Frontal cortex (tissue), 4 donors: ENCODE results near the gene VSIG1. TPM values are rescaled to one million over a fixed set of nuclear protein-coding genes. Genes with fewer than 3 reads are reported as not detected.
A peak's percentile ranks its signal among the peaks of the same experiment; 100 is the strongest.

Source experiments
- DNase-seq, 2 donors: peaks; one replicate each; pipeline ENCODE4 v3.0.0; 2012; ENCODE audit warnings: low spot score in 2 of 2
- FAIRE-seq: peaks from 2 replicates; lab custom pipeline; 2012; peaks lifted over from hg19 to GRCh38; lab: Jason Lieb, UNC
- total RNA-seq: library from RNA; depleted of rRNA; stranded (reverse); fragments of >200 nt; gene quantifications from one replicate; pipeline ENCODE4 v1.2.3, GENCODE V29; 2014
- donor health status: control.
- donor health status: control.
- donor health status: control.

Gene VSIG1
- total RNA-seq, 1 donor from 2014 or later: 0.41 TPM

DNA sequence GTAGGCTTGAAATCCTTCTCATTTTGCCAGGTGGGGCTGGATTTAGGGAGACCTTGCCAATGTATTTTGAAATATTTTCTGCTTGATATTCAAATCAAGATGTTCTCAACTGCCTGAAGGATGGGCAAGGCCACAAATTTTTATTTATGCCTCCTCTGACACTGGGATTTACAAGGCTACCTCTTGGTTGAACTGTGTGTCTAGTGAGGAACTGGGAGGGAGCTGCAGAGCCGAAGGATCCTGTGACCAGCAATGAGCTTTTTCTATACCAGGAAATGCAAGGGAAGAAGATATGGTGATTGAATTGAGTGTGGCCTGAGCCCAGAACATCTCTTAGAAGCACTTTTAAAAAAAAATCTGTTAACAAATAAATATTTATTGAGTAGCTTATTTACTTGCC lies 14.9 kb downstream of the VSIG1 start:
- DNase-seq (no peak), FAIRE-seq (no peak)

- no peak for FAIRE-seq
- DNase-seq: no peak
Measured at GRCh38 chrX:108064001-108064400, 19.1 kb downstream of the VSIG1 start.

- DNase-seq (no peak), FAIRE-seq (no peak)
Measured at GRCh38 chrX:108064613-108065012, 19.7 kb downstream of the VSIG1 start.

- FAIRE-seq (no peak), DNase-seq (no peak)
Measured at GRCh38 chrX:108068121-108068520, 23.3 kb downstream of the VSIG1 start.

DNA sequence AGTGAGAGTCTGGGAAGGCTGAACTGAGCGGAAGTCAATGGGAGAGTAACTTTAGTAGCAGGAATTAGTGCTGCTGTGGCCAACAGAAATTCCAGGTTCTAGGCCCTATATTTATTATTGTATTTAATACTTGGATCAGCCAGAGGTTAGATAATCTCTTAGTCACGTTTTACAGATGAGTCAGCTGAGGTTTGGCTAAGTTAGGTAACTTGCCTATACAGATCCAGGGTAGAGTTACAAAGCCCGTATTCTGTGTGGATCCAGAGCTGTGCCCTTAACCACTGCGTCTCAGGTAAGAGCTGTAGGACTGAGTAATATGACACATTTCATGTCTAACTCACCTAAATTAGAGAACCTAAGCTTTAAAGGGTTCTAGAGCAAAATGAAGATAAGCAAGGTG lies 26.0 kb downstream of the VSIG1 start:
- no peak for DNase-seq
- no peak for FAIRE-seq

GRCh38 chrX:108071578-108071977 lies 26.7 kb downstream of the VSIG1 start:
- FAIRE-seq (no peak), DNase-seq (no peak)

- FAIRE-seq (no peak), DNase-seq (no peak)
Measured at GRCh38 chrX:108072746-108073145, 27.9 kb downstream of the VSIG1 start.

- no peak for FAIRE-seq
- DNase-seq: no peak
Measured at GRCh38 chrX:108081110-108081509, 36.2 kb downstream of the VSIG1 start.

DNA sequence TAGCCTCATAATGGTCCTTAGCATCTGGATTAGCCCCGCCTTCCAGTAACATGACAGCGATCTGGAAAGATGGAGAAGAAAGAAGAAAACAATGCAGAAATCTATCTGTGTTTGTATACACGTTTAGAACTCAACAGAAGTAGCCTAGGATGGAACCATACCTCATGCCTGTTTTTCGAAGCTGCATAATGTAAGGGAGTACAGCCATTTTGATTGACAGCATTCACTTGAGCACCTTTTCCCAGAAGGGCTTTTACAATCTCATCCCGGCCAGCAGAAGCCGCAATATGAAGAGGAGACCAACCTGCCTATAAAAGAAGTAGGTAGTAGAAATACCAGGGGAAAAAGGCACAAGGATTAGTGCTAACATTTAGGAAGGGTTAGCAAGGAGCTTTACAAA lies 42.9 kb downstream of the VSIG1 start:
- FAIRE-seq (no peak), DNase-seq (no peak)

GRCh38 chrX:108088511-108088910 lies 43.6 kb downstream of the VSIG1 start:
- FAIRE-seq: no peak
- DNase-seq: no peak

- no peak for DNase-seq
- FAIRE-seq: no peak
Measured at GRCh38 chrX:108090491-108091263, 45.8 kb downstream of the VSIG1 start.

DNA sequence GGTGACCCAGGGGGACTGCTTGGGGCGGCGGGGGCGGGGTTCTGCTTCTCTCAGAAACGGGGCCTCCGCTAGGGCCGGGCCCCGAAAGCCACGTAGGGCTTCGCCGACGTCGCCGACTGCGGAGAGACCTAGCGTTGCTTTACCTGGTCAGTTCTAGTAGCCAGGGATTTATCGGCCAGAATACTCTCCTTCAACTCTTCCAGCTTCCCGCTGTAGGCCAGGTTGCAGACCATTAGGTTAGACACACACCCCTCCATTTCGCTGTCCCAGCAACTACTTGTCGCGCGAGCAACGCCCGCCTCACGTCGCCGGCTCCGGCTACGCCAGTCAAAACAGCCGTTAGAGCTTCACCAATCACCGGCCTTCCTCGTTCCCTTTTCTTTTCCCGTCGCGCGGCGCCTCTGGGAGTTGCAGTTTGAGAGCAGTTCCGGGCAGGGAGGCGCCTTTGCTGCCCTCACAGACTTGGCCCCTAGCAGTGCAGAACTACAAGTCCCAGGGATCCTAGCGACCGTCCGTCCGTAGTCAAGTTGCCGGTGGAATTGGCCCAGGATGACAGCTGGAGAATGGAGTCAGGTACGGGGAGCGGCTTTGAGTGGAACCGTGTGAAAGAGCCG lies 46.5 kb downstream of the VSIG1 start, which contains the start of the genes ATG4A and PSMD10:
TSS of gene ATG4A (plus strand) at position 515 of the 614 bp plus-strand sequence. CDS start at position 564, 49 bp downstream.
TSS of gene PSMD10 (minus strand) at position 279 of the 614 bp plus-strand sequence. CDS start at position 257, 22 bp downstream.
- no peak for FAIRE-seq
- DNase-seq: peak; percentile 37 to 60

DNA sequence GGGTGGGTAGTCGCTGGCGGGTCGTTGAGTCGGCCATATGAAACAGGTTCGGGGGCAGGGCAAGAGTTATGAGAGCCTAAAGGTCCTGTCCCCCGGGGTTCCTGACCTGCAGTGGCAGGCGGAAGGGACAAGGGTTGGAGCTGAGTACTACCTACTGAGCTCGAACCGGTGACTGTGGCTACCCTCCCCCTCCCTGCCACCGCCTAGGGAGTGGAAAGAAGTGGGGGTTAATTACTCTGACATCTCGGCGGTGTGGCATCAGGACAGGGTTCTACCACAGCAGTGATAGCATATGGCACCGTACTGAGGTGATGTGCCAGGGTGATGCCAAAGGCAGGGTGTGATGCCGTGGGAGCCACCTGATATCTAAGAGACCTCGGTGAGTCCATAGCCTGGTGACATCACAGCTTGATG lies 47.0 kb downstream of the VSIG1 start:
- DNase-seq (peak in 1 of 2 donors; percentile 1), FAIRE-seq (no peak)

DNA sequence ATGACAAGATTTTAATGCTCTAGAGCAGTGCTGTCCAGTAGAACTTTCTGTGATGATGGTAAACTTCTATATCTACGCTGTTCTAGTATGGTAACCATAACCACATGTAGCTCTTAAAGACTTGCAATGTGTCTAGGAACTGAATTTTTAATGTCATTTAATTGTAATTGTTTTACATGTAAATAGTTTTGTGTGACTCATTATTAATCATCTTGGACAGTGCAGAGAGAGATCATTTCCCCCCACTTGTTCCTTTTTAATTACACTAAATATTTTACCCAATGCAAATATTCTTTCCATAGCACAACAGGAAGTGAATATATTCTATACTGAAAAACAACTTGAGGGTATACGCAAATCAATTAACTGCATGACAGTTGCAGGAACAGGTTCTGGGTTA lies 52.5 kb downstream of the VSIG1 start:
- no peak for DNase-seq
- no peak for FAIRE-seq

DNA sequence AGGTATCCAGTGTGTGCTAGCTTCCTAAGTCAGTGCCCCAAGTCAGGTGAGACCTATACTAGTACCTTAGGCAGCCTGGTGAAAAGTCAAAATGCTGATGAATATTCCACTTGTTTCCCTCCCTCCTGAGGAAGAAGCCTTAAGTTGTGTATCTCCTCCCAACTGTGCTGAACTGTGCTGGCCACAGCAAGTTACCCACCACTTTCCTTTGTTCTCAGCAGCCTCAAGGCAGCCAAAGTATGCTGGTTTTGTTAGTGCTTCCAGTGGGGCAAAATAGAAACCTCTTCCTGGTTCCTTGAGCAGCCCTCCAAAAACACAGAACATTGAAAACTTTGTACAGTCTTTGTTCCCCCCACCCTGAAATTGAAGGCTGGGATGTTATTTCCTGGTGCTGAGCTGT lies 60.6 kb downstream of the VSIG1 start:
- FAIRE-seq: no peak

DNA sequence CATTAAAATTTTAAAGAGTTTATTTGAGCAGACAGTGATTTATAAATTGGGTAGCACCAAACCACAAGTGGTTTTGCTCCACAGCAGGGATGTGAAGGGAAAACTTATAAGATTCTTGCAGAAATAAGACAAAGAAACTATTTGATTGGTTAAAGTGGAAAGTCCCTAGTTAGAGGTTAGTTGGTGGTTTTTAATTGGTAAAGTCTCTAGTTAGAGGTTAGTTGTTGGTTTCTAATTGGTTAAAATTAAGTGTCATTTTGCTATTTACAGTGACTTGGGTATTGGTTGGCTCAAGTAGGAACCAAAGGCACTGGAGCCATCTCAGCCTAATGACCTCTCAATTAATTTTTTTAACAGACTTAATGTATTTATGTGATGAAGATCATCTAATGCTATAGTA lies 69.7 kb downstream of the VSIG1 start:
- FAIRE-seq: no peak
- DNase-seq: no peak

More for the DNA sequence above, 60.6 kb downstream of the VSIG1 start:
- DNase-seq: no peak

DNA sequence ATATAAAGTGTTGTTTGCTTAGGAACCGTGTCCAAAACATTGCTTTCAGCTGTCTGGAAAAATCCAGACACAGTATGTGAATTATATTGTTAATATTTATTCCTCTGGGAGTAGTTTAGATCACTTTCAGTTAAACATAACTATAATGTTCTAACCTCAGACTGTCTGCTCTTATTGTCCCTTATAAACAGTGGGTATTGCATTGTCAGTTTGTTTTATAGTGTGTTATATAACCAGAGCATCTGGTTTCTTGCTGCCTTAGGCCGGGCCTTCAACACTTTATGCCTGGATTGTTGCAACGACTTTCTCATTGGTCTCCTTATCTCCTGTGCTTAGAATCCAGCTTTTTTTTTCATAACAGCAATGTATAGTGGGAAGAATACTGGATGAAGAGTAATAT lies 73.1 kb downstream of the VSIG1 start:
- FAIRE-seq: no peak
- no peak for DNase-seq

GRCh38 chrX:108121291-108121690 lies 76.4 kb downstream of the VSIG1 start:
- FAIRE-seq (no peak), DNase-seq (no peak)

DNA sequence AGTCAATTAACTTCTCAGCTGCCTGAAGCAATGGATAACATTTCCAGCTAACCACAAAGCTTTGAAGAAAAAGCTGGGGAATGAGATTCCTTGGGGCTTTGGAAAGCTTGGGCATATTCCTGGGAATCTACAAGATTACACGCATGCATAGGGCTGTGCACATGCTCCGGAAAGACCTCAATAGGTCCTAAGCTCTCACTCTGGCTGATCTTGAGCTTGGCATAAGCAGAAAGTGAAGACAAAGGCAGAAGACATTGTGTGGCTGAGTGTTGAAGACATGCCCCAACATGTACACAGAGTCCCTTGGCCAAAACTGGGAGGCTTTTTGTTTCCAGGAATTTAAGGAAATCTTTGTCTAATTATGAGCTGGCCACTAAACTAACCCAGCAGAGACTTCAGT lies 77.9 kb downstream of the VSIG1 start:
- FAIRE-seq: no peak
- no peak for DNase-seq

DNA sequence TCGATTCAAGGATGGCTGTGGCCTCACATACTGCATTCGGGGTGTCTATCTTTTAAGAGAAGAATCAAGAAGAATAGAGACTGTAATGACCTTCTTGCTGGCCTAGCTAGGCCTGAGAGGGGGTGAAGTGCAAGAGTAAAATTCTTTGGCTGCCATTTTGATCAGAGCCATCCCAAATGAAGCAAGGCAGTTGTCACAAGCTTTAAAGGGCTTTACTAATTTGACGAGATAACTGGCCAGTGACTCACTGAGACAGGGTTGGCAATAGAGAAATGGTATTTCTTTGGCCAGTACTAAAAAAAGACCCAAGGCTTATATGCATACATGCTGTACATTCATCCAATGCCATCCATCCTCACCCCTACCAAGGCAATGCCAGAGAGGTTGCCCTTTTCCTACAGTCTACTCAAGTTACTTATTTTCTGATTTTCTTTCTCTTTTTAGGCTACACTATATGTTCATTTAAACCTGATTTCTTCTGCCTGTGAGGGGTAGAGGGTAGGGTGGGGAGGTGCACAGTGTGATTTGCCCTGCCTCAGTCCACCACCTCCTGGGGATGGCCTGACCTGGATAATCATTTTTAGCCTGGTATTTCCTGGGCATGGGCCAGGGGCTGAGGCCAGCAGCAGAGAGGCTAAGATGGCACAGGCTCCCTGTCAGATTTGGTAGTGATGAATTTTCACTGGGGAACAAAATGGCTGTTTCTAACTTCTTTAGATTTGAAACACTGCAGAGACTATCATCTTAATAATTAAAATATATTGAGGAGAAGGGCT lies 78.9 kb downstream of the VSIG1 start:
- DNase-seq (no peak), FAIRE-seq (no peak)

GRCh38 chrX:108126661-108127060 lies 81.8 kb downstream of the VSIG1 start:
- DNase-seq (no peak), FAIRE-seq (no peak)
